GM12801 (cell line): Measurements from ENCODE around the gene AANAT.

Experiments used
- CTCF ChIP-seq: IDR thresholded peaks from one replicate; pipeline ENCODE4 v1.5.1; 2011; ENCODE audit warnings: control low read depth; ENCODE audit not compliant: insufficient read length; ENCODE audit errors: extremely low read depth

Gene AANAT

GRCh38 chr17:76427501-76428231 lies 39.7 kb upstream of the AANAT start:
- TF ChIP-seq CTCF = no peak

GRCh38 chr17:76428511-76428910 lies 38.9 kb upstream of the AANAT start:
- TF ChIP-seq CTCF = no peak

DNA sequence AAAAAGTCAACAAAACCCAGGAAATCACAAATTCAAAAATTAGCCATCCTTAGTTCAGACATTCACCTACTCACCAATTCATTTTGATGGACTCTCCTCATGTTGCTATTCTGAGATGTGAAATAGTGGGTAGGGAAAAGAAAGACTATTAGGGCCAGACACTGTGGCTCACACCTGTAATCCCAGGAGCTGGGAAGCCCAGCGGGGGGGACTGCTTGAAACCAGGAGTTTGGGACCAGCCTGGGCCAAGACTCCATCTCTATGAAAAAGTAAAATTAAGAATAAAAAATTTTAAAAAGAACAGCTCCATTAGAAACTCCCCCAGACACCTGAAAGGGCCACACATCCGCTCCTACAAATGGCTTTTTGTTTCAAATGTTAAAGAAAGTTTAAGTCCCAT lies 35.9 kb upstream of the AANAT start:
- no peak for TF ChIP-seq CTCF

DNA sequence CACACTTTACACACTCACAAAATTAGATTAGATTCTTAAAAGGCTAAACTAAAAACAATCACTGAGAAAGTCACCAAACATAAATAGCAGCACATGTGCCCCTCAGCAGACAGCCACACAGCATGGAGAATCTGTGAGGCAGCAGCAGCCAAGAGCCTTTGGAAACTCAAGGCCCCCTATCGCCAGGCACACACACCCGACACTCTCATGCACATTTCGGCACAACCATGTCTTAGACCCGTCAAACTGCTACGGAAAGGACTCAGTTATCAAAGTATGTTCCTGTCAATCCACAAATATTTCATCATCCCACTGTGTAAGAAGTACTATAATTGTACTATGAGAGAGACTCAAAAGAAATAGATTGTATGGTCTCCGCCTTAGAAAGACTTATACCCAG lies 35.4 kb upstream of the AANAT start:
- no peak for TF ChIP-seq CTCF

DNA sequence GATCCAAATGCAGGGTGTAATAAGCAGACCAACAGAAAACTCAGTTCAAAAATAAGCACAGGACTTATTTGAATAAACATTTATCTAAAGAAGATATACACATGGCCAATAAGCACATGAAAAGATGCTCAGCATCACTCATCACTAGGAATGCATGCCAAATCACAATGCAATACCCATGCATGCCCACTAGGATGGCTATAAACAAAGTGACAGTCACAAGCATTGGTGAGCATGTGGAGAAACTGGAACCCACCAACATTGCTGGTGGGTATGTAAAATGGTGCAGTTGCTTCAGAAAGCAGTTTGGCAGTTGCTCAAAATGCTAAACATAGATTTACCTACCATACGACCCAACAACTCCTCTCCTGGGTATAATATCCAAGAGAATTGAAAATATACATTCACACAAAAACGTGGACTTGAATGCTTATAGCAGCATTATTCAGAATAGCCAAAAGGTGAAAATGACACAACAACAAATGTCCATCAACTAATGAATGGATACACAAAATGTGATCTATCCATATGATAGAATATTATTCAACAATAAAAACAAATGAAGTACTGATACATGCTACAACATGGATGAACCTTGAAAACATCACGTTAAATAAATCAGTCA lies 34.6 kb upstream of the AANAT start:
- TF ChIP-seq CTCF = no peak

- TF ChIP-seq CTCF = no peak
Measured at GRCh38 chr17:76433693-76434092, 33.7 kb upstream of the AANAT start.

GRCh38 chr17:76434870-76435269 lies 32.5 kb upstream of the AANAT start:
- no peak for TF ChIP-seq CTCF
